SU-DHL-6 (cell line): ENCODE measurements around the gene CPHXL.

Source experiments
- H2AFZ ChIP-seq: fragments of 200-600 bp; sonication (generic); 2 replicates; pipeline ENCODE4 v1.6.1; 2014; ENCODE audit warnings: low read depth, mild to moderate bottlenecking, moderate library complexity, mixed read lengths, antibody characterized with exemption, low read length; ENCODE audit not compliant: severe bottlenecking
- H3F3A ChIP-seq: fragments of 200-600 bp; shearing (Covaris generic); 2 replicates; pipeline ENCODE4 v1.6.0; 2016; ENCODE audit warnings: antibody characterized with exemption, mild to moderate bottlenecking; ENCODE audit not compliant: insufficient read depth
- H3K27ac ChIP-seq: fragments of 200-600 bp; sonication (generic); 2 replicates; pipeline ENCODE4 v1.5.1; 2016; ENCODE audit warnings: low read depth, mild to moderate bottlenecking, low read length, moderate library complexity, mixed read lengths
- H3K27me3 ChIP-seq: fragments of 200-600 bp; sonication (generic), shearing (Covaris generic); 2 replicates; pipeline ENCODE4 v1.6.0; 2014; ENCODE audit warnings: mild to moderate bottlenecking, low read length
- H3K36me3 ChIP-seq: fragments of 200-600 bp; sonication (generic); 2 replicates; pipeline ENCODE4 v1.6.1; 2014; ENCODE audit warnings: mild to moderate bottlenecking, low read length, mixed read lengths
- H3K4me2 ChIP-seq: fragments of 300-600, 200-600 bp; shearing (Covaris generic), sonication (generic); 2 replicates; pipeline ENCODE4 v1.6.0; 2014; ENCODE audit warnings: low read length, low read depth, mild to moderate bottlenecking; ENCODE audit not compliant: poor library complexity, severe bottlenecking
- H3K4me3 ChIP-seq: fragments of 200-600 bp; sonication (generic); 2 replicates; pipeline ENCODE4 v1.5.1; 2014; ENCODE audit warnings: antibody characterized with exemption, low read length, mild to moderate bottlenecking, mixed read lengths; ENCODE audit not compliant: insufficient read depth, poor library complexity, severe bottlenecking
- H3K79me2 ChIP-seq: fragments of 200-600 bp; sonication (generic); 2 replicates; pipeline ENCODE4 v1.6.1; 2014; ENCODE audit warnings: mild to moderate bottlenecking, low read length, moderate library complexity; ENCODE audit not compliant: insufficient read depth
- H3K9ac ChIP-seq: fragments of 200-600 bp; sonication (generic); 2 replicates; pipeline ENCODE4 v1.7.0; 2014; ENCODE audit warnings: mild to moderate bottlenecking, low read length
- H3K9me2 ChIP-seq: fragments of 200-600 bp; sonication (generic); replicated peaks from 2 replicates; pipeline ENCODE4 v1.6.1; 2014; ENCODE audit warnings: low read length; ENCODE audit not compliant: insufficient read depth
- H3K9me3 ChIP-seq: fragments of 200-600 bp; sonication (generic); 2 replicates; pipeline ENCODE4 v1.6.1; 2014; ENCODE audit warnings: low read length, mixed read lengths; ENCODE audit not compliant: insufficient read depth
- H4K20me1 ChIP-seq: fragments of 200-600 bp; sonication (generic); 2 replicates; pipeline ENCODE4 v1.6.1; 2014; ENCODE audit warnings: low read depth, mild to moderate bottlenecking, antibody characterized with exemption, low read length, moderate library complexity, mixed read lengths
- CTCF ChIP-seq: fragments of 200-600 bp; sonication (generic); IDR thresholded peaks from one replicate; pipeline ENCODE4 v1.5.1; 2017; ENCODE audit warnings: antibody characterized with exemption, mild to moderate bottlenecking, low read length, moderate library complexity; ENCODE audit not compliant: insufficient read depth, poor library complexity, severe bottlenecking
- EZH2phosphoT487 ChIP-seq: fragments of 200-600 bp; sonication (generic), shearing (Covaris generic); conservative IDR thresholded peaks from 2 replicates; pipeline ENCODE4 v1.6.1; 2018; ENCODE audit warnings: mild to moderate bottlenecking, antibody characterized with exemption, low read length, moderate library complexity, mixed read lengths

CPHXL gene

GRCh38 chr16:75701361-75701760 lies 24.9 kb downstream of the CPHXL start, which contains the start of gene DUXB:
Gene DUXB (minus strand): TSS chr16:75701461. CDS start chr16:75701418, 43 bp downstream.
- H3K27me3 ChIP-seq, result no peaks in the 10 kb centered on the region
- H3K9ac ChIP-seq, result no peak within 1 kb of the TSS
- no peaks in the 10 kb centered on the region for H4K20me1 ChIP-seq
- H2AFZ ChIP-seq, result no peak within 1 kb of the TSS
- no peaks in the 10 kb centered on the region for H3K9me2 ChIP-seq
- H3K9me3 ChIP-seq, result no peaks in the 10 kb centered on the region
- H3K27ac ChIP-seq, result no peak within 1 kb of the TSS
- TF ChIP-seq EZH2phosphoT487 (no peak), CTCF (no peak)
- H3K4me2 ChIP-seq, result no peak within 1 kb of the TSS
- H3K4me3 ChIP-seq, result no peak within 1 kb of the TSS
- no peaks in the 10 kb centered on the region for H3K79me2 ChIP-seq
- no peaks in the 10 kb centered on the region for H3F3A ChIP-seq
- H3K36me3 ChIP-seq, result no peaks in the 10 kb centered on the region

GRCh38 chr16:75697571-75697970 lies 28.7 kb downstream of the CPHXL start:
- no peak overlapping the region for H3K27ac ChIP-seq
- no peak overlapping the region for H3K4me2 ChIP-seq
- H3K27me3 ChIP-seq, result no peaks in the 10 kb centered on the region
- no peaks in the 10 kb centered on the region for H3K36me3 ChIP-seq
- H3K9ac ChIP-seq, result no peak overlapping the region
- TF ChIP-seq EZH2phosphoT487 (no peak), CTCF (no peak)
- no peaks in the 10 kb centered on the region for H4K20me1 ChIP-seq
- no peaks in the 10 kb centered on the region for H3K9me2 ChIP-seq
- no peak overlapping the region for H3K4me3 ChIP-seq
- no peaks in the 10 kb centered on the region for H3F3A ChIP-seq
- no peak overlapping the region for H2AFZ ChIP-seq
- H3K9me3 ChIP-seq, result no peaks in the 10 kb centered on the region
- no peaks in the 10 kb centered on the region for H3K79me2 ChIP-seq

- no peaks in the 10 kb centered on the region for H3F3A ChIP-seq
- H3K9ac ChIP-seq, result no peak overlapping the region
- H4K20me1 ChIP-seq, result no peaks in the 10 kb centered on the region
- no peak overlapping the region for H3K4me2 ChIP-seq
- H2AFZ ChIP-seq, result no peak overlapping the region
- H3K36me3 ChIP-seq, result no peaks in the 10 kb centered on the region
- H3K27me3 ChIP-seq, result no peaks in the 10 kb centered on the region
- TF ChIP-seq CTCF, result peak; percentile 36
- no peak for TF ChIP-seq EZH2phosphoT487
- no peak overlapping the region for H3K27ac ChIP-seq
- H3K4me3 ChIP-seq, result no peak overlapping the region
- no peaks in the 10 kb centered on the region for H3K79me2 ChIP-seq
- H3K9me3 ChIP-seq, result no peaks in the 10 kb centered on the region
- H3K9me2 ChIP-seq, result no peaks in the 10 kb centered on the region
Measured at GRCh38 chr16:75695708-75696107, 30.6 kb downstream of the CPHXL start.
